Activated CD4-positive, alpha-beta T cell treated with anti-CD3 and anti-CD28 coated beads, Interleukin-2, amount 50 U/mL, for 48 hours (primary cell): ENCODE data around the gene CCDC24.

Experiments
- DNase-seq, 2 experiments: peaks; one replicate each; pipeline ENCODE4 v3.0.0-alpha.2; 2020

CCDC24 gene

DNA sequence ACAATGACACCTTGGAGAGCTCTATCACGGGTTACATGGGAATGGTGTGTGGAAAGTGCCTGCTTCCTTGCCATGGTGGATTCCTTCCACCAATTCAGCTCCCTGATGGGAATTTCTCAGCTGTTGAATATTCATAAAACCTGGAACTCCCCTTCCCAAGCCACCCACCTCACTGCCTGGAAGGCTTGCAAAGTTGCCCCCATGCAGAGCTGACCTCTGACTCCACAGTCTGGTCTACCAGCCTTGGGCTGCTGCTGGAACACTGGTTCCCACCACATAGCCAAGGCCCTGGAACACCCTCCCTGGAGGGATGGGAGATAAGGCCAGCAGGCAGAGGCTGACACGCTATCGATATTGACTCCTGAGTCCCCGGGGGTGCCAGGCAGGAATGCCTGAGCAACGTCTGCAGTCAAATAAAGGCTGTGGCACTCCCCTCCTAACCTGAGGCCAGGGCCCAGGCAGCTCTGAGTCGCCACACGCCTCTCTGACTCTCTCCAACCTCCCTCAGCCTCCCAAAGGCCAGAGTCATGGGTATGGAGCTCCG is 8.8 kb downstream of the CCDC24 start:
- DNase-seq, result no peak

DNA sequence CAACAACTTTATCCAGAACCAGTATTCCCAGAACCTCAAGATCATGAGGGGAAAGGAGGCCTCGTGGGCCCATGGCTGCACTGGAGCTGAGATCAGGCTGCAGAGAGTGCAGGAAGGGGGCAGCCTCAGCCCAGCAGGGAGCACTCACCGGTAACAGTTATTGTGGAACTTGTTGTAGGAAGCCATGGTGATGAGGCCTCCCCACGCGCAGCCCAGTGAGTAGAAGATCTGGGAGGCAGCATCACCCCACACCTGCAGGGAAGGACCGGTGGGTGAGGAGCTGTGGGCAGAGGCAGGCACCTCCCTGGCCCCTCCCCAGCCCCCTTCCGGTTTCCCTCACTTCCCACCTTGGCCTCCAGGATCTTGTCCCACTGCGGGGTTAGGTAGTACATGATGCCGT is 10.8 kb downstream of the CCDC24 start:
- DNase-seq, result no peak

DNA sequence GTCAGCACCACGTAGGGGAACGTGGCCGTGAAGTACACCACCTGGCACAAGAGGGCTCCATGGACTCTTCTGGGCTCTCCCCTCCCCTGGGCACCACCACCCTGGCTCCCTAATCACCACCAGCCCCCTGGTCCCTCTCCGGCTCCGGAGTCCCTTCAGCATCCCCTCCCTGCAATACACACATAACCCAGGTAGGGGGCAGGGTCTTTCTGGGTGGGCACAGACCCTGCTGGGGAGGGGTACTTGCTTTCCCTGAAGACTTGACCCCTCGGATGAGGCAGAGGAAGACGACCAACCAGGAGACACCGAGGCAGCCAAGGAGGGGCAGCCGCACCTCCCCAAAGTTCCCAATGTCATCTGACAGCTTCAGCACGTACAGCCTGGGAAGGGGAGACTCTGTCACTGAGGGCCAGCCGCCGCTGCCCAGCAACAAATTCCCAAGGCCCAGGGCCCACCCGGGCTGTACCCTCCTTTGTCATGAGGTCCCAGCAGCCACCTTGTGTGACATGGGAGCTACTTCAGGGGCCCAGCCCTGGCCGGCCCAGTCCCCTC is 11.3 kb downstream of the CCDC24 start:
- no peak for DNase-seq

DNA sequence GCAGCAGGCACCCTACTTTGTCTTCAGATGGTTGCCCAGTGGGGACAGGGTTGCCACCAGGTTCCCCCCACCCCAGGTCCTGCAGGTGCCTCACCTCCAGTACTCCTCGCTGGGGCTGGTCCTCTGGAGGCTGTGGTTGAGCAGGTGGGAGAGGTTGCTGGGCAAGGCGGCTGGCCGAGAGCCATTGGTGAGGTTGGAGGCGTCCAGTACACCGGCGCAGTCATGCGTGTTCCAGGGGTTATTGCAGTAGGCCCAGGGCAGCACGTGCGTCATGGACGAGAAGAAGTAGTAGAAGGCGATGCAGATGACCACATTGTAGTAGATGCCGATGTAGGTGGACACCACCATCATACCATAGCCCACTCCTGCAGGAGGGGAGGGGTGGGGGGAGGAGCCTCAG is 16.9 kb downstream of the CCDC24 start:
- no peak for DNase-seq

DNA sequence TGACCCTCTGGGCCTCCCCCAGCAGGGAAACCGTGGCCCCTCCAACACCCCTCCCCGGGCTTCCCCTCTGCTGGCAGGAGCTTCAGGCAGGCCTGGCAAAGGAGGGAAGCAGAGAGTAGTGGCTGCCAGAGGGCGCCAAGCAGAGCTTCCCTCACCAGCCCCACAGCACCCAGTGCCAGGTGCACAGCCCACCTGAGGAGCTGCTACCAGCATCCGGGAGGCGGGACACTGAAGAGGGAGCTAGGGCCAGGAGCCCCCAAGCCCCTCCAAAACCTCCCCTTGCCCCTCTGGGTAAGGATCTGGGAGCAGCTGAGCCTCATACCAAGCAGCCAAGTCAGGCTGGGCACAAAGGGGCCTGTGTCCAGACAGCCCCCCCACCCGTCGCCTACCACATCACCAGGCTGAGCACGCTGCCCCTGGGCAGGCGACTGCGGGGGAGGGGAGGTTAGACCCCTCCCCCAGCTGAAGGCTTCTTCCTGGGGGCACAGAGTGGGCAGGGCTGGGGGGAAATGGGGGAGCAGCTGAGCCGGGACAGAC is 19.6 kb downstream of the CCDC24 start:
- DNase-seq, result no peak

DNA sequence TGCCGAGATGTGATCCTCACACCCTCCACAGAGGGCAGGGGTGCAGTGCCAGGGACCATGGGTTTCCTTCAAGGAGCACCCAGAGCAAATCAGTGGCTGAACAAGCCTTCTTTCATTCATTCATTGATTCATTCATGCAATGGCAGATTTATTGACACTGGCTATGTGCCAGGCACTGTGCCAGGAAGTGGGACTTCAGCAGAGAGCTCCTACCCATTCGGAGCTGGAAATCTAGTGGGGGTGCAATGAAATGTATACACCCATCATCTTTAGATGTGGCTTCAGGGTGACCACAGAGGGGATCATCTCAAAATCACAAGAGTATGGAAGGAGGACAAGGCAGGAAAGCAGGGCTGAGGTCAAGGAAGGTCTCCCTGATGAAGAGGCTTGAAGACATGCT is 21.0 kb downstream of the CCDC24 start:
- DNase-seq, result no peak

DNA sequence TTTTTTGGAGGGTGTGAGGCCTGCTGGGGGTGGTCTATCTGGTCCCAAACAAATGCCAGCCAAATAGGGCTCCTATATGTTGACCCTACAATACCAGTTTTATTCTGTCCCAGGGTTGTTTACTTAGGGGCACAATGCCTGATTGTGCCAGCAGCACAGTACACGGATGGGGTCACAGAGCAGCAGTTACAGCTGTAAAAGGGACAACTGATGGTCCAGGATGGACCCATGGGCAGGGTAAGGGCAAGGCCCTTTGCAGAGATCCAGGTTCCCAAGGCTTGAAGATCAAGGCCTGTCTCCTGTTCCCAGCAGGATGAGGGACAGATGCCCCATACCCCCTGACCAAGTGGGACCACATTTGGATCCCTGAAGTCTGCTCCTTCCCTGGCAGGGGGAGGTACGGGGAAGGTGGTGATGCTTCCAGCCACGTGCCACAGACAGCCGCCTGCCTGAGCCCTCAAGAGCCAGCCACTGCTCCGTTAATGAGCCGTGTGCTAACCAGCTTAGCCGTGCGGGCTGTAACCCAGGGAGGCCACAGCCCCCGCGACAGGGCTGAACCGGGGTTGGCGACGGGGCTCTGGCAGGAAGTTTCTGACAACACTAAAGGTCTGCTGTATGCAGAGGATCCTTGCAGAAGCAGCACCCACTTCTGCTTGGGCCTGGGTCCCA is 21.7 kb downstream of the CCDC24 start:
- DNase-seq, result no peak

DNA sequence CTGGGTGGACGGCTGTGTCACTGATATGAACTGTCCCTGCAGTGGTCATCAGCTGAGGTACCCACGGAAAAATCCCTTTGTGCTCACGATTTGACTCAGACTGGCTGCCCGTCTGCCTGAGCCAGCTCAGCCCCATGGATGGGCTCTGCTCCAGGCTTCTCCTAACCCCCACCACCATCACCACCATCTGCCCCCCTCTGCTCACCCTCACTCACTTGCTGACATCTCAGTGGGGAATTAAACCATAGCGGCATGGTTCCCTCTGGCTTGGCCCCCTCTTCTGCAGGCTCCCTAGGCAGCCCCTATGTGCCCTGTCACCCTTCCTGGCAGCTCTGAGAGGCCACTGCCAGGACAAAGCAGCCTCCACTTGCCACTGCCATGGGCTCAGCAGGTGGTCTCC is 22.6 kb downstream of the CCDC24 start:
- no peak for DNase-seq

DNA sequence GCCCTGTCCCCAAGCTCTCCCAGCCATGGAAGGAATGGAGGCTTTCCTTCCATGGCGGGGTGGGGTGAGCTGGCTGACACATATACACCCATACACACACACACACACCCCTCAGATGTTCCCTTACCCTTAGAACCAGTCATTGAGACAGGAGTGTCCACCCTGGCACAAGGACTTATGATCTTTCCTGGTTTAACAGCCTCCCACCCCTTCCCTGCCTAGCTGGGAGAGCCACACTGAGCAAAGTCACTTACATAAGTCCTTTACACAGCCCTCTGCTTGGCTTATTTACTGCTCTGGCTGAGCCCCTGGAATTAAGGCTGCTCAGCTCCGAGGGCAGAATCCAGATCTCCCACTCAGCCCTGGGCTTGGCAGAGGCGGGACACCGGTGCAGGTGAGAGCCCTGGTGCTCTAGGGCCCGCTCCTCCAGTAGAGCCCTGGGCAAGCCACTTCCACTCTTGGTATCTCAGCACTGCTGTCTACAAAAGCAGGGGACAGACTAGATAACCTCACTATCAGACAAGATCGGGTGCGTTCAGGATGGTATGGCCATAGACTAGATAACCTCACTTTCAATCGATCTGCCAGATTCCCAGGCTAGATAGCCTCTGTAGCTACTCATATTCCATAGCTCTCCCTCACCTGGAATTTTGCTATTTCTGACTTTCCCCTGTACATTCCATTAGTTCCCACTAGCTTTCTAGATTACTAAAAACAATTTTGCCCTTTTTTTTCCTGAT is 23.1 kb downstream of the CCDC24 start:
- DNase-seq, result no peak

DNA sequence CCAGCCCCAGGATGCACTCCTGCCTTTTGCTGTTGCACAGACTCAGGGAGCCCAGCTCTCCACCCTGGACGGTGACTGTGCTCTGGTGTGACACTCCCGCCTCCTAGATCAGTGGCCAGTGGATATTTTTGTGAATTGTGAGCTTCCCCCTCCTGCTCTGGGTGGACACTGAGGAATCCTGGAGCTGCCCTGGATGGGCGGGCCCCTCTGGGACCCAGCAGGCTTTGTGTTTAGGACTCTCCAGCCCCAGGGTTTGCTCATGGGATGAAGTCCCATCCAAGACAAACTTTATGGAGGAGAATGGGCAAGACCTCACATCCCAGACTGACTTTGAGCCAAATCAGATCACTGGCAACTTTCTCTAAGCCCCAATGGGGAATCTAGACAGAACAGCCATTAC is 23.8 kb downstream of the CCDC24 start:
- DNase-seq, result no peak

DNA sequence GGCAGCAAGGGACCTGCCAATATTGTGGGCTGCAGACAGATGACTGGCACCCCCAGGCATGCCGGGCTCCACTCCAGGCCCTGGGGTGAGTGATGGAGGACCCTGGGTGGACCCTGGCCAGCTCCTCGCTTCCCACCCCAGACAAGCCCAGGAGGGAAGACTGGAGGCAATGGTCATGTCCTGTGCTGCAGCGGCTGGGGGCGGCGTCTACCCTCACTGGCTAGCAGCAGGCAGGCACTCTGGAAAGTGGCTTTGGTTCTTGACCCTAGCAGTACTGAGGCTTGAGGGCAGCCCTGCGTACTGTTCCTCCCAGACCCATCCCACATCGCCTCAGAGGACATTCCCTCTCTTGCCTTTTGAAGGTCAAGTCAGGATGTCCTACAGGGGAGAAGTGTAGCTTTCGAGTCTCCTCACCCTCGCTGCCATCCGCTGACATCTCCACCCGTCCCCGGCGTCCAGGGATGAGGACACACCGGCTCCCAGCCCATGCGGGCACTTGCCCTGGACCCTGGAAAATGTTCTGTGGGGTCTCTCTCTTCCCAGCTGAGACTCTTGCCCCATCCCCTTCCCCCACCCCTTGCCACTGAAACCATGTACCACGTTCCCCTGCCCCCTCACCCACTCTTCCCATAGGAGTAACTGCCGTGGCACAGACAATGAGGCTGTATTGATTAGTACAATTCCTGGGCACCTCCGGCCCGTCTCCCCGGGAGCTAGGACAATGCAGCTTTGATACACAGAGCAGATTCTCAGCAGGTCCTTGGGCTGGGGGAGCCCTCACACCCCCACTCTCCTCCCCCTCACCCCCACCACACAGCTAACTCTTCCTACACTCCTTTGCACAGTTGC is 24.9 kb downstream of the CCDC24 start:
- DNase-seq, result no peak

DNA sequence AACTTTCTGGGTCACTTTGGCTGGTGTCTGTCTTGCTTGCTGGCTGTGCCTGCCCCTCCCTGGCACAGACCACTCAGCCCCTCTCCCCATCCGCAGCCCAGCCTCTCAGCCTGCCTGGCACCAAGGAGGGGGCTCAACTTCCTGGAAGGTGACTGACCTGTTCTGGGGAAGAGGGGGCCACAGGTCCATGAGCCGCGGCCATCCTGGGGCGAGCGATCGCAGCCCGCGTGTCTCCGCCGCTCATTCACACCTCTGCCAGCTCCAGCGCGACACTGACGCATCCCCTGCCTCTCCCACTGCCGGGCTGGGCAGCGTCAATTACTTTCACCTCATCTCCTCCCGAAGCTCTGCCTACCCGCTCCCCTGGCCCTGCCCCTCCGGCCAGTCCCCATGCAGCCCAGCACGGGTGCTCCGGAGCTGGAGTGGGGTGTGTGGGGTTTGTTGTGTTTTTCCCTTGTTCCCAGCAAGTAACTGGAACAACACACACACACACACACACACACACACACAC is 25.5 kb downstream of the CCDC24 start:
- DNase-seq, result no peak

DNA sequence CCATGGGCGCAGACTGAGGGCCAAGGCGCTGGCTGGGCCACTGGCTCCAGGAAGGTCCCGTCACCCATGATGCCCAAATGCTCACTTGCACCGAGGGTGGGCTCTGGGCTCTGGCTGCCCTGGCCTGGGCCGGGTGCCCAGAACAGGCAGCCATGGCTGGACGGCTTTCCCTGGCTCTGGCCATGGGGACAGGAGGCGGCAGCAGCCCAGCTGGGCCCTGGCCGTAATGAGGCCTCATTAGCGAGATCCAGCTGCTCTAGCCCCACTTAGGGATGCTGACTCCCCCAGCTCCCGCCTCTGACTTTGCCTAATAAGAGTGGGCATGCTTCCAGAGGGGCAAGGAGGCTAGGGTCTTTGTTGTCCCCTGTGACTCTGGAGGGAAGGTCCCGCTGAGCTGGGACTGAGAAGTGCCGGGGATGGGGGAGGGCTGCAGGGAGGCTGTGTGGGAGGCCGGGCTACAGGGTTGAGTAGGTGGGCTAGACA is 28.1 kb downstream of the CCDC24 start:
- DNase-seq, result no peak

DNA sequence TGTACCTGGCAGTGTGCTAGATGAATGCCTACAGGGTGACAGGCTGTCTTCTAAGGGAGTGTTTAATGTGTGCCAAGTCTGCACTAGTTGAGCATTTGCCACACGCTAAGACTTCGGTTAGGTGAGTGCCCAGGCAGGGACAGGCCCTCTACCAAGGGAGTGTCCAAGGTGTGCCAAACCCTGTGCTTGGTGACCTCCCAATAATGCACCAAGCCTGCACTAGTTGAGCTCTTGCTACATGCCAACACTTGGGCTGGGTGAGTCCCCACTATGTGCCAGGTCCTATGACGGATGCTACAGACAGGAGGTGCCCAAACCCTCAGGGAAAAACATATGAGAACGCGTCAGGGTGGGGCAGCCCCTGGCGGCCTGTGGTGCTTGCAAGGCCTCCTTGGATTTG is 29.1 kb downstream of the CCDC24 start:
- DNase-seq, result no peak

DNA sequence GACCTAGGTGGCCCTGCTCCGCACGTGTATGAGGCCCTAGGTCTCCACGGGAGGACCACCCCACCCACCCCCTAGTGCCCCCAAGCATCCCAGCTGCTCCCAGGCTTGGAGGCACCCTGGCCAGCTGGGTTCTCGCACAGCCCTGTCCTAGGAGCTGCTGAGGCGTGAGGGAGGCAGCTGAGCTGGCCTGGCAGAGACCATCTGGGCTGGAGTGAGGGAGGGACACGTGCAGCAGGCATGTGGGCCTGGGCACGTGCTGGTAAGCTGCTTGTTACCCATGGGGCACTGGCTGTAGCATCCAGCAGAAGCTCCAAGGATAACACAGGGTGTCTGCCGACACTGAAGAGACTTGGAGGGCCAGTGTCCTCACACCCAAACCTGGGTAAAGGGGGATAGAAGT is 29.8 kb downstream of the CCDC24 start:
- no peak for DNase-seq

DNA sequence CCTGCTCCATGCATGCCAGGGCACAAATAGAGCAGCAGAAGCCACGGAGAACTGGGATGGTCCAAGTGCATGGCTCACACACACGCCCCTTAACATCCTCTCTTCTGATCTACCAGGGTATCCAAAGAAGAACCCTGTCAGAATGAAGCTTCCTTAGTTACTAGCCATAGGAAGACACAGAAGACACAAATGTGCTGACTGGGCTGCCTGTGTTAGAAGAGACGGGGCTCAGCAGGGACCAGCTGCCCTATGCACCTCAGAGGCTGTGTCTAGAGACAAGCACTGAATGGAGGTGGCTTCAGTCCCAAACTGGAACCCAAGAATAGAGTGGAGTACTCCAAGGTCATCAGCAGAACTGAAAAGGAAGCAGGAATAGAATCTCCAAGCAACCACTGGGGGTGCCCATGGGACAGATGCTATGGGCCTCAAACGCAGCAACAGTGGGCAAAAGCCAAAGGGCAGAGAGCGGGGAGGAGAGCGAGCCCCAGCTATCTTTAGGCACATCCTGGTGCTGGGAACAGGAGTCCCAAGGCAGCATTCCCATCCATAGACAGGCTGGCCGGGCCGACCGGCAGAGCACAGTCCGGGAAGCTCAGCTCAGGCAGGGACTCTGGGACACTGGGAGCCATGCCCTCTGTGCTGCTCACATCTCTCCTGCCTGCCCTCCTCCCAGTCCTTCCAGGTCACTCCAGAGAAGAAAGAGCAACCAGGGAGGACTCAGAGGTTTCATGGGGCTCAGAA is 30.4 kb downstream of the CCDC24 start:
- DNase-seq, result no peak

DNA sequence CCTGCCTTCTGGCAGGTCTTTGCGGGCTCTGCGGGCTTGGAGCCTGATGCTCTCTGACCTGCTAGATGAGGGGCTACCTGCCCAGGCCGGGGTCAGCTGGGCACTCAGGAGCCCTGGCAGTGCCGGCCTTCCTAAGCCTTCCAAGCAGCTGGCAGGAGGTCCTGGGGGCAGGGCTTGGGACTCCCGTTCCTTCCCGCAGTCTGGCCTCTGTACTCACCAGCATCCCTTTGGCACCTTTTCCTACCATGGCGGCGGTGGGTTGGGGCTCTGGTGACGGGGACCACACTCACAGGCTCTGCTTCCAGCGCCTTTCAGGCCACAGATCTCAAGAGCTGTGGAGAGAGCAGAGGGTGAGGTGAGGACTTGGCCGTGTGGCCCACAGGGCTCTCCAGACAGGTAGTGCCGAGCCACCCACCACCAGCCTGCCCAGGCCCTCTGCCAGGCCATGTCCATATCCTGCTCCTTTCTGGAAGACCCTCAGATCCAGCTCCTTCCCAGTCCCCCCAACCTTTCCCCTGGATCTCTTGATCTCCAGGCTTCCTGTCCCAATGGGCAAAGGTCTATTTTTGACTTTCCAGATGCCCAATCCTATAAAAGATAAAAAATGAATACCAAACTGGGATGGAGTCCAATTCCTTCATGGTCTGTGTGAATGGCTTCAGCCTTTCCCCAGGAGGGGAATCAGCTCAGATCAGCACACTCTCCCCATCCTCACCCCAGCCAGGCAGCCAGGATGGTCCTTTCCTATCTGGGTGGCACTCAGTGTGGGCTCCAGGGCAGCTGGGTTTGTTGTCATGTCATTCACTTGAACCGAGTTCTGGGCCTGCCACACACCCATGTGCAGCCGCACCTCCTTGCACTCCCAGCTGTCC is 32.9 kb downstream of the CCDC24 start:
- no peak for DNase-seq

DNA sequence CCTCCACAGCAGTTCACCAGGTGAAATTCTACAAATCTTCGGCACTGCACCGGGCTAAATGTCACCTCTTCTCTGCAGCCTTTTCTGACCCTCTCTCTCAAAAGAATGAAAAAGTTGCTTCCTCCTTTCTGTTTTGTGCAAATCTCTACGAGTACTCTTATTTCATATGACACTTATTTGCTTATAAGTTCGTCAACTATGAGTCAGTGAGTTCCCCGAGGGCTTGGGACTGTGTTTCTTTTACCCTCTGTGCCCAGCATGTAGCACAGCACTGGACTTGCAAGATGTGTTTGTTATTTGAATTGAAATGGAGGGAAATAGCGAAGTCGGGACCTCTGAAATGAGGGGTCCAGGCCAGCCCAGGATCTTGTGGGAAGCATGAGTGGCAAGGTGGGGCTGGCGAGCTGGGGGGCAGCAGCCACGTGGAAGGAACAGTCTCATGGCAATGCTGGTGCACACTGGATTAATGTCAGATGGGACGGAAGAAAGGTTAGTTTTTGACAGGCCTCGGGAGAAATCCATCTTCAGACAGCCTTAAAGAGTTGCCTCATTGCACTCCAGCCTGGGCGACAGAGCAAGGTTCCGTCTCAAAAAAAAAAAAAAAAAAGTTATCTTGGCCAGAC is 33.6 kb downstream of the CCDC24 start:
- DNase-seq, result no peak

DNA sequence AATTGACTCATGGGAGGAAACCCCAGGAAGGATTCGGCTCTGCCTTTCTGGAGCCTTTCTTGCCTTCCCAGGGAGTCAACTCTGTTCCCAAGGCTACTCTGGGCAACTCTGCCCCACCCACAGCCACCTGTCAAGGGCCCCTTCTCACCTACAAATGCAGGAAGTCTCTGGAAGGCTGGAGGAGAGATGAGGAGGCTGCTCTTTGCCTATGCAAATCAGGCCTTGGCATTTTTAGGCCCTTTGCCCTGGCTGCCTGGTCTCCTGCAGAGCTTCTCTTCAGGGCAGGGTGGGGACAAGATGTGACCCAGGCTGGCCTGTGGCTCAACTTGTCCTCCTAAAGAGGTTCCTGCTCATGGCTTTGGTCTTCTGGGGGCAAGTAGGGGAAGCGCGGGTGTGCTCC is 34.4 kb downstream of the CCDC24 start:
- no peak for DNase-seq

DNA sequence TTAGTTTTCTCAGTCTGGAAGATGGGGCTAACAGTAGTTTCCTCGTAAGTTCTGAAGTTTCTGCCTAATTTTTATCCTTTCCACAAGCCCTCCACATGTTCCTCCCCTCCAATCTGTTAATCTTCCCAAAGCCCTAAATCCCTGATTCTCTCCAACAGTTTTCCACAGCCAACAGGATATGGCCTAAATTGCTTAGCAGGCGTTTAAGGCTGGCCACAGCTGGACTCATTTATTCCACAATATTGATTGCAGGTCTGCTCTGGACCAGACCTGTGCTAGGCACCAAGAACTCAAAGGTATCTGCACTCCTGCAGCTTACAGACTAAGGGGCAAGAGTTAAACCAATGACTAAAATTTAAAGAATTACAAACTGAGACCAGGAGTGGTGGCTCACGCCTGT is 35.9 kb downstream of the CCDC24 start:
- DNase-seq, result no peak
